Stimulated activated CD4-positive, alpha-beta T cell treated with anti-CD3 and anti-CD28 coated beads, TNF-alpha, amount 100 ng/mL, for 4 hours (primary cell): ENCODE data around the gene EPAS1.

Experiments used
- DNase-seq, 3 experiments: peaks; one replicate each; pipeline ENCODE4 v3.0.0-alpha.2; 2020; ENCODE audit warnings: low read depth in 3 of 3

Gene EPAS1

GRCh38 chr2:46296840-46297545 lies at the start of gene EPAS1:
Gene EPAS1 (plus strand): TSS chr2:46297407. CDS start chr2:46297912, 505 bp downstream.
- peak; percentile 52 to 69 (median 66) for DNase-seq

DNA sequence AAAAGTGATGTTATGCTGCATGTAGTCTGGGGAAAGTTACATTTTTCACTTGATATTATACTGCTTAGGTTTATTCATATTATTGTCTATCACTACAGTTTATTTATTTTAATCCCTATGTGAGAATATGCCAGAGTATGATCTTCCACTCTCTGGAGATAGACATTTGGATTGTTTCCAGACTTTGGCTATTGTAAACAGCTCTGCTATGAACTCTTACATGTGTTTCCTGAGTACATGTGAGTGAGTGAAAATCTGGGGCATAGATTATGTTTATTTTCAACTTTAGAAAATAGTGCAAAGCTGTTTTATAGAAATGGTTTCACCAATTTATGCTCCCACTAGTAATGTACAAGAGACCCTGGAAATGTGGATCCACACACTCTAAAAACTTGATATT lies 49.0 kb upstream of the EPAS1 start:
- no peak for DNase-seq

GRCh38 chr2:46249654-46250053 lies 47.6 kb upstream of the EPAS1 start:
- DNase-seq = no peak

DNA sequence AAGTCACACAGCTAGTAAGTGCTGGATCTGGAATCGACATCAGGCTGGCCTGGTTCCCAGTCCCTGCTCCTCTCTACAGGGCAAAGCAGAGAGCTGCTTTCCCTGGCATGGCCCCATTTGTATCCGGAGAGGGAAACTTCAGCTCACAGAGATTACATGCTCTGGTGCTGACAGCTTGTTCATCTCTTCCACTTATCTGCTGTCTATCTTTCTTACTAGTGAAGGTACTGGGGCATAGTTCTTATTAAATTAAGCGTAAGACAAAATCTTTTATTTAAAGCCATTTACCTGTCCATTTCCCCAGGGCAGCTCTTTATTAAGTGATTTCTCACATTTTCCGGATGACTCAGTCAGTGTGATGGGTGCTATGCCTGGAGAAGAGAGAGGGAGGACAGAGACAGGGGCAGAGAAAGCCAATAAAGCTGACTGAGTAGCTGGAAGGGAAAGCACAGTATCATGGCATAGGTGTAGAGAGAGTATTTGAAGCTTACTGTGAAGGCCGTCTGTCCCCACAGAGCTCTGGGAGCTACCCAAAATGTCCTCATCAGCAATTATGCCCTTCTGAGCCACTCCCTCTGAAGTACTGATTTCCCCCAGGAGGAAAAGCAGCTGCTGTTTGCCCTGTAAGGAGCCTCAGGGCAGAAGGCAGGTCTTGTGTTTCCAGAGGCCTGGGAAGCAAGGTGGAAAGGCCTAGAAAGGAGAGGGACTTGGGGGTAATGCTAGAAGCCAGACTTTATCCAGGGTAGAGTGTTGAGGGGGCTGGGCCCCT lies 44.1 kb upstream of the EPAS1 start:
- no peak for DNase-seq

DNA sequence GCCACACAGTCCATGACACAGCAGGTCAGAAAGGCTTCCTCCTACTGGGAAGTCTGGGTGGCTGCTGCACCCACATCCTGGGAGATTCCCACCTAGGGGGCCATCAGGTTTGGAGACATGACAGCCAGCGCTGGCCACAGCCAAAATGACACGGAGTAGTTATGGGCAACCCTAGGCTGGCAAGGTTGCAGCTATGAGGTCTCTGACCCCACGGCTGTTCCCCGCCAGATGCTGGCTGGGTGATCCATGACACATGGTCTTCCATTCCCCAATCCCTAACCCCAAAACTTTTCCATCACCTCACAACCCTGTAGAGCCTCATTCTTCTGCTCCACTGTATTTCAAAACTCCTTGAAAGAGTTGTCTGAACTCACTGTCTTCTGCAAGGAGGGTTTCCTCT lies 42.7 kb upstream of the EPAS1 start:
- no peak for DNase-seq

- DNase-seq = no peak
These were observed 40.6 kb upstream of the EPAS1 start for GRCh38 chr2:46256563-46257142.

DNA sequence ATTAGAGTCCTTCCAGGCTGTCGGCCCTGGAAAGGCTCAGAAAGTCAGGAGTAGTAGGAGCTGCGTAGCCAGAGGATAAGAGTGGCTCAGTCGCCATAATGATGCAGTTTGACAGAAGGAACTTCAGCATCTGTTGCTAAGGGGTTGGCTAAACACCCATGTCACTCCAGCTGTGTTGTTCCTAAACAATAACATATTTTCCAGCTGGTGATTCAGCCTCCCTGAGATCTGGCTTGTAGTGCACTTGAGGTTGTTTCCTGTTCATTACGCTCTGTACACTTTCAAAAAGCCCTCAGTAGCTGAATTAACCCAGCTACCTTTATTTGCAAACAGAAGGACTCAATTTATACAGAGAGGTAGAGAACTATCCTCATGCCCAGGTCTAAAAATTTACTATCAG lies 39.7 kb upstream of the EPAS1 start:
- no peak for DNase-seq

GRCh38 chr2:46257980-46258379 lies 39.2 kb upstream of the EPAS1 start:
- DNase-seq = no peak

GRCh38 chr2:46258937-46259776 lies 38.0 kb upstream of the EPAS1 start:
- DNase-seq = no peak

DNA sequence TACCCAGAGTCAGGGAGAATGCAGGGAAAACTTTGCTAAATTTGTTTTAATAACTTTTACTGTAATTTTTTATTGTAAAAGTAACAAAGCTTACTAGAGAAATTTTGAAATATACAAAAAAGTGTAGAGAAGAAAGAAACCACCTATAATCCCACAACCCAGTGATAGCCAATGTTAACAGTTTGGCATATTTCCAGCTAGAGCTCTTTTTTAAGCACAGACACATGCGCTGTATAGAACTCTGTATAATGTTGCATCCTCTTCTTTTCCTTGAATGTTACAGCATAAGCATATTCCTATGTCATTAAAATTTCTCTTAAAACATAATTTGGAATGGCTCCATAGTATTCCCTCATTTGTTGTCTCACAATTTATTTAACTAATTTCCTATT lies 37.4 kb upstream of the EPAS1 start:
- DNase-seq = no peak

- no peak for DNase-seq
These were observed 36.9 kb upstream of the EPAS1 start for GRCh38 chr2:46260305-46260704.

GRCh38 chr2:46262248-46262938 lies 34.8 kb upstream of the EPAS1 start:
- no peak for DNase-seq

DNA sequence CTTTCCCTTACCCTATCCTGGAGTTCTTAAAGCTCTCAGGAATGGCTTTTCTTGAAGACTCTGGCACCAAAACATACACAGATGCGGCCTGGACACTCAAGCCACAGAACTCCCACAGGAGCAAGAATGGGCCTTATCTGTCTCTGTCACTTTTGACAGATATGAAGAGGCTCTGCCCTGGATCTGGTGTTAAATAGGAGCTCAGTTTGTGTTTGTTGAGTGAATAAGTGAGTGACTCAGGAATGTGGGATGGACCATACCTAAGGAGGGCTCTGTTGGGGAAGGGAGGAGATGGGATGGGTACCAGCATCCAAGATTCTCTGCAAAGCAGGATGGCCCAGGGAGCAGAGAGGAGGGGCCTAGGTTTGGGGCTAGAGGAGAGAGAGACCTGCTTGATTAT lies 33.9 kb upstream of the EPAS1 start:
- no peak for DNase-seq

GRCh38 chr2:46264447-46264846 lies 32.8 kb upstream of the EPAS1 start:
- DNase-seq = no peak

DNA sequence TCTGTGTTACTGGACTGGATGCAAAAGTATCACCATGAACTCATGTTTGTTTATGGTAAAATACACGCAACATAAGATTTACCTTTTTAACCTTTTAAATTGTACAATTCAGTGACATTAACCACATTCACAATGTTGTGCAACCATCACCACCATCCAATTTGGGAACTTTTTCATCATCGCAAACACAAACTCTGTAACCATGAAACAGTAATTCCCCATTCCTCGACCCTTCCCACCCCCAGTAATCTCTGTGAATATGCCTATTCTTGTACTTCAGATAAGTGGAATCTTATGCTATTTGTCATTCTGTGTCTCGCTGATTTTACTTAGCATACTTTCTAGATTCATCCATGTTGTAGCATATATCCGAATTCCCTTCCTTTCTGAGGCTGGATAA lies 31.1 kb upstream of the EPAS1 start:
- DNase-seq = no peak

GRCh38 chr2:46267616-46268015 lies 29.6 kb upstream of the EPAS1 start:
- no peak for DNase-seq

DNA sequence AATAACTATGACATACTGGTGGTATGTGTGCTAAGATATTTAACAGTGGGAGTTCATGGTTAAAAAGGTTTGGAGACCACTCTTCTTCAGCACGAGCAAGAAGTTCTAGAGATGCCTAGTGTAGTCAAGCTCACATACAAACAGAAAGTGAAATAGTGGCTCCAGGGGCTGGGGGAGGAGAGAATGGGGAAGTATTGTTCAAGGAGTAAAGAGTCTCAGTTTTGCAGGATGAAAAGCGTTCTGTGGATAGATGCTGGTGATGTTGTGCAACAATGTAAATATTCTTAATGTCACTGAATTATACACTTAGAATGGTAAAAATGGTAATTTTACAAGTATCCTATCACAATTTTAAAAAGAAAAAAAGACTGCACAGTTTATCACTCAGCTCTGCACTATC lies 29.0 kb upstream of the EPAS1 start:
- no peak for DNase-seq

- DNase-seq = no peak
These were observed 28.2 kb upstream of the EPAS1 start for GRCh38 chr2:46269001-46269400.

DNA sequence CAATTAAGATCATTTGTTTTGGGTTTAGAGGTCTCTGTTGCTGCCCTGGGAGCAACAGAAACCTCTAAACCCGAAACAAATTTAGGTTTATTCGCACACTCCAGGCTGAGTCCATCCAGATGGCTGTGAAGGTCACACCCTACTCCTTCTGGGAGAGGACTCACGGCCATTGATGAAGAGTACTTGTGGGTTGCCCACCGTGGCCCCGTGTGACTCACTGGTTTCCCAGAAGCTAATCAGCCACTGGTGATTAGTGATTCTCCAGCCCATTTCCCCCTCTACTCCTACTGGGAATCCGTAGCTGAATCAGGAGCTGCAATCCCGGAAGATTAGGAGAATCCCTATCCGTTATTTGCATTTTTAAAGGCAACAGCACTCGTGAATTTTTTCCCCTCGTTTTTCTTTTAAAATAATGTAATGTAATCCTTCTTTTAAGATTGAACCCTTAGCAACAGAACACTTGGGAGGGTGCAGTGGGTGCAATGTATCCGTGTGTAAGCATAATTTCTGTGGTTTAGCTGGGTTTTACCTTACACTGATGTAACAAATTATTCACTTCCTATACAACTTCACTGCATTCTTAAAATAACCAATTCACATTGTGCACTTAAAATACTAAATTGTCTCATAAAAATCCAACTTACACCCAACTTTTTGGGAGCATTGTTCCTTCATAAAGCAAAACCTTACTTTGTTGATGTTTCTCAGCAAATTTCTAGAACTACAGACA lies 27.5 kb upstream of the EPAS1 start:
- DNase-seq = no peak

GRCh38 chr2:46270384-46270783 lies 26.8 kb upstream of the EPAS1 start:
- DNase-seq = no peak
